ENCODE data around the gene RAPGEF5.

RAPGEF5 gene

DNA sequence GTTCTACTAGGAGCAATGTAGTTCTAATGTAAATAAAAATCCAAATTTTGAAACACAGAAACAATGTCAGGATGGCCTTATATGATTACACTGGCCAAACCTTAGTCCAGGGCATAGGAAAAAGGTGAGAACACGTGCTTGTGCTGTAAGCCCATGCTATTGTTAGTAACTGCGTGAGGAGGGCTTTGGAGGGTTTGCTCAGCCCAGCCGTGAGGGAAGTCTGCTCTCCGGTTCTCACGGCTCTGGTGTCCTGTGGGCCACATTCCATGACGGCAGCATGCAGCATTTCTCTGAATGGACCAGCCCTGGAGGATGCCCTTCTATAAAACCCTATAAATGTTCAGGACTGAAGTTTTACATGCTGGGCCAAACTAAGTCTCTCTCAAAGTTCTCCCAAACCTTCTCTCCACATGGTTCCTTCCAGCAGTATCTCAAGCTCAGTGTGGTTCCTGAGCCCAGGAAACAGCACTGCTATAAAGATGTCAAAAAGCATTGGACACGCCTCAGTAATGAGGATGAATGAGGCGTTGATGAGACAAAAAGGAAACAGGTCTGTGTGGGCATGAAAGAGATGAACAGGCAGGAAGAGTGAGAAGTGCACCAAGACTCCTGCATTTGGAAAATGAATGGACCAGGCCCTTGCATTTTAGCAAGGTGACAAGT lies 236.4 kb downstream of the RAPGEF5 start:
- H3K9me3 ChIP-seq (ENCODE audit: control insufficient read depth, insufficient read depth, low read depth, low read length): no peaks in the 10 kb centered on the region
- no peaks in the 10 kb centered on the region for H3K27me3 ChIP-seq (ENCODE audit: control insufficient read depth, insufficient read depth, low read length)
- no peaks in the 10 kb centered on the region; the same call in 1 of the 2 replicates for H3K36me3 ChIP-seq (ENCODE audit: control insufficient read depth, insufficient read depth, low read length)
- H3K9ac ChIP-seq (ENCODE audit: low read length): no peak overlapping the region
- H3K4me1 ChIP-seq (ENCODE audit: control insufficient read depth, insufficient read depth, low read length): peaks cover 8% of the 10 kb centered on the region
- no peak overlapping the region for H3K27ac ChIP-seq (ENCODE audit: low read depth, low read length)
- H3K4me3 ChIP-seq (ENCODE audit: low read depth, low read length): no peak overlapping the region

DNA sequence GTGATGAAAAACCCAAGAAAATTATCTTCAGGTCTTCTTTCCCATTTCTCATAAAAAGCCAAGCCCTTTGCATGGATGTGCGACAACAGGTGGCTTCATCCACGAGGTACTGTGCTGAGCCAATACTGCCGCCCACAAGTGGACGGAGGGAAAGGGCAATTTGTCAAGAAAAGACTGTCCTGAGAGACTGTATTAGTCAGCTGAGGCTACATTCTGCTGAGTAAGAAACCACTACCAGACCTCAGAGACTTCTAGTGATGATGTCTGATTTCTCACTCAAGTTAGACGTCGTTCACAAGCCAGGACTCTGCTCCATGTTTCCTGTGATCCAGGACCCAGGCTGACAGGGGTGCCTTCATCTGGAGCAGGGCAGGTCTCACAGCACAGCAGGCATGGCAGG lies 239.7 kb downstream of the RAPGEF5 start:
- Histone ChIP-seq H3K36me3 (ENCODE audit: control insufficient read depth, insufficient read depth, low read length) (no peaks in the 10 kb centered on the region; the same call in 1 of the 2 replicates), H3K4me1 (ENCODE audit: control insufficient read depth, insufficient read depth, low read length) (peaks cover 2% of the 10 kb centered on the region; the same call in 1 of the 2 replicates), H3K27ac (ENCODE audit: low read depth, low read length) (no peak overlapping the region), H3K27me3 (ENCODE audit: control insufficient read depth, insufficient read depth, low read length) (no peaks in the 10 kb centered on the region), H3K4me3 (ENCODE audit: low read depth, low read length) (no peak overlapping the region), H3K9ac (ENCODE audit: low read length) (no peak overlapping the region), H3K9me3 (ENCODE audit: control insufficient read depth, insufficient read depth, low read depth, low read length) (no peaks in the 10 kb centered on the region)

DNA sequence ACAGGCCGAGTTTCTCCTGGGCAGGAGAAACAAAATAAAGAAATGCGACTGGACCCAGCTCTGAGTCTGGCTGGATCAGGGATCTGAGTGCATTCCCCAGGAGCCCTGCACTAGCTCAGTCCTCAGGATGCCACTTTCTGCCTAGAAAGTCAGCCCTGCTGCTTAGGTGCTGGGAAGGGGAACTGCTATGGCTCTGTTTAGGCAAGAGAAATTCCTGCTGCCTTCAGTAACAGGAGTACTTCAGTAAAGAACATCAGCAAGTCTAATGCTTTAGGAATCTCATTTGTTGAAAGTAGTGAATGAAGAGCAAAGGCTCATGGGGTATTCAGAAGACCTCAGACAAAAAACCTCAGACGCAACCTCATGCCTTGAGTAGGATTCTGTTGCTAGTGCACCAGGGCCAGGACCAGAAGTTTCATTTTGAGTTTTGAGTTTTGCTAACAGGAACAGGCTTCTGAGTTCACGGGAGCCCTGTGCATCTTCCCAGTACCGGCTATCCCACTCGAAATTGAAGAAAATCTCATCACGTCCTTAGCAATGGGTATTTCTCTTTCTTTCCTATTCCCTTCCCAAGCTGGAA lies 240.4 kb downstream of the RAPGEF5 start:
- no peaks in the 10 kb centered on the region for H3K36me3 ChIP-seq (ENCODE audit: control insufficient read depth, insufficient read depth, low read length)
- no peak overlapping the region for H3K9ac ChIP-seq (ENCODE audit: low read length)
- no peaks in the 10 kb centered on the region for H3K9me3 ChIP-seq (ENCODE audit: control insufficient read depth, insufficient read depth, low read depth, low read length)
- H3K27me3 ChIP-seq (ENCODE audit: control insufficient read depth, insufficient read depth, low read length): no peaks in the 10 kb centered on the region
- H3K4me1 ChIP-seq (ENCODE audit: control insufficient read depth, insufficient read depth, low read length): peaks cover 2% of the 10 kb centered on the region; the same call in 1 of the 2 replicates
- no peak overlapping the region for H3K4me3 ChIP-seq (ENCODE audit: low read depth, low read length)
- no peak overlapping the region for H3K27ac ChIP-seq (ENCODE audit: low read depth, low read length)

DNA sequence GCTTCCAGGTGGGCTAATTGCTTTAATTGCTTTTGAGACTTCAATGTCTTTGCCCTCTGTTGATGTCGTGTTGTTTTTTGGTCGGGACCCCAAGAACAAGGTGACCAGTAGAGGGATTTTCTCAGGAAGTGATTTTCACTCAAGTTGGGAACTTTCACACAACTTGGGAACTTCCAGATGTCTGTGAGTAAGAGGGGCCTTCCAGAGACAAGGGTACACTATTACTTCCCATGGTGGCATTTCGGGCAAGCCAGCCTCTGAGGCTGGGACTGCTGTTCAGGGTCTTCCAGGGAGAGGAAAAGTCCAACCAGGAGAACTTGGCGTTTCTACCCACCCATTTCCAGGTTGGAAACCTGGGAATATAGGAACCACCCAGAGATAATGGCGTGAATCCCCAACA lies 241.3 kb downstream of the RAPGEF5 start:
- peaks cover 2% of the 10 kb centered on the region; the same call in 1 of the 2 replicates for H3K4me1 ChIP-seq (ENCODE audit: control insufficient read depth, insufficient read depth, low read length)
- H3K9ac ChIP-seq (ENCODE audit: low read length): no peak overlapping the region
- H3K4me3 ChIP-seq (ENCODE audit: low read depth, low read length): no peak overlapping the region
- no peaks in the 10 kb centered on the region for H3K36me3 ChIP-seq (ENCODE audit: control insufficient read depth, insufficient read depth, low read length)
- H3K9me3 ChIP-seq (ENCODE audit: control insufficient read depth, insufficient read depth, low read depth, low read length): no peaks in the 10 kb centered on the region
- no peaks in the 10 kb centered on the region for H3K27me3 ChIP-seq (ENCODE audit: control insufficient read depth, insufficient read depth, low read length)
- no peak overlapping the region for H3K27ac ChIP-seq (ENCODE audit: low read depth, low read length)

DNA sequence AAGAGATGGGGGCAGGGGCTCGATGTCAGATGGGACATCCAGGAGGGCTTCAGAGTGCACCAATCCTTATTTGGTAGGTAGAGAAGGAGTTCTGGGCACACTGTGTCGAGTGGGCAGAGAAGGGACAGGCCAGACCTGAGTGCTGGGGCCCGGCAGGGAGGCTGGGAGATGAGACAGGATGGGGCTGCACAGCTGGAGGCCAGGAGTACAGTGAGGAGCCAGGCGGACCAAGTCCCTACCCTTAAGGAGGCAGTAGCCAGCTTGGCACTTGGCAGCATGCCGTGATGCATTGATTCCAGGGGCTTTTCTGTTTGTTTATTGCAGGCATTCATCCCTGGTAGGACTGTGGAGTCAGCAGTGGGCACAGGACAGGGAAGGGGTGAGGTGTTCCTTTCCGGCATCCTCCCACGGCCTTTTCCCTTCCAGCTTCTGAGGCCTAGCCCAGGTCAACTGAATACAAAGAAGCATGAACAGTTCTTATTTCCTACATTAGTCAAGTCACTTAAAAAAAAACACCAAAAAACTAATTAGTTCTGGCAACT lies 242.4 kb downstream of the RAPGEF5 start:
- Histone ChIP-seq H3K27me3 (ENCODE audit: control insufficient read depth, insufficient read depth, low read length) (no peaks in the 10 kb centered on the region), H3K4me1 (ENCODE audit: control insufficient read depth, insufficient read depth, low read length) (no peaks in the 10 kb centered on the region), H3K36me3 (ENCODE audit: control insufficient read depth, insufficient read depth, low read length) (no peaks in the 10 kb centered on the region), H3K27ac (ENCODE audit: low read depth, low read length) (no peak overlapping the region), H3K9ac (ENCODE audit: low read length) (no peak overlapping the region), H3K4me3 (ENCODE audit: low read depth, low read length) (no peak overlapping the region), H3K9me3 (ENCODE audit: control insufficient read depth, insufficient read depth, low read depth, low read length) (no peaks in the 10 kb centered on the region)

DNA sequence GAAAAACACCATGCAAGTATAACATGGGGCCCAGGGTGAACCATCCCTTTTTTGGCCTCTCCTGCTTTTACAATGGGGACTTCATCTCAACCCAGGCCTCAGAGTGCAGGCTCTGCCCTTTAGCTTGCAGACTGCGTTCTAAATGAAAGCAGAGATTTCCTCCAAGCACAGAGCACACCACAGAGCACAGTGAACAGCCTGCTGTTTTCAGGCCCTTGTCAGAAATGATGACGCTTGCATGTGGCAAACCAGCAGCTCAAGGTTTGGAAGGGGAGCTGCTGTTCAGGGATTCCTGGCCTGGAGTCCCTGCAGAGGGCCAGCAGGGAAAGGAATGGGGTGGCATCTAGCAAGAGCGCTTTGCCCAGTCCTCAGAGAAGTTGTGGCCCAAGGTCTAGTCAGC lies 243.9 kb downstream of the RAPGEF5 start:
- H3K4me1 ChIP-seq (ENCODE audit: control insufficient read depth, insufficient read depth, low read length): no peaks in the 10 kb centered on the region
- no peak overlapping the region for H3K4me3 ChIP-seq (ENCODE audit: low read depth, low read length)
- no peak overlapping the region for H3K27ac ChIP-seq (ENCODE audit: low read depth, low read length)
- H3K27me3 ChIP-seq (ENCODE audit: control insufficient read depth, insufficient read depth, low read length): no peaks in the 10 kb centered on the region
- no peaks in the 10 kb centered on the region for H3K36me3 ChIP-seq (ENCODE audit: control insufficient read depth, insufficient read depth, low read length)
- H3K9ac ChIP-seq (ENCODE audit: low read length): no peak overlapping the region
- no peaks in the 10 kb centered on the region for H3K9me3 ChIP-seq (ENCODE audit: control insufficient read depth, insufficient read depth, low read depth, low read length)

DNA sequence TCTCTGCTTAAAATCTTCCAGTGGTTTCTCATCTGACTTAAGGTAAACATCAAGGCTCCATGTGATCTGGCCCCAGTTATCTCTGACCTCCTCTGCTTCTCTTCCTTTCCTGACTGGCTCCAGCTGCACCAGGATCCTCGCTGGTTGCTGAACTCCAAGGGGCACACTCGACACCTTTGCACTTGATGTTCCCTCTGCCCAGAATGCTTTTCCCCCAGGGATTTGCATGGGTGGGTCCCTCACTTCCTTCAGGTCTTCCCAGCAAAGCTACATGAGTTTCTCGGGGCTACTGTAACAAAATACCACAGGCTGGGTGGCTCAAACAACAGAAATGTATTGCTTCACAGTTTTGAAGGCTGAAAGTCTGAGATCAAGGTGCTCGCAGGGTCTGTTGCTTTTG lies 245.3 kb downstream of the RAPGEF5 start:
- Histone ChIP-seq H3K4me1 (ENCODE audit: control insufficient read depth, insufficient read depth, low read length) (no peaks in the 10 kb centered on the region), H3K4me3 (ENCODE audit: low read depth, low read length) (no peak overlapping the region), H3K36me3 (ENCODE audit: control insufficient read depth, insufficient read depth, low read length) (no peaks in the 10 kb centered on the region), H3K9me3 (ENCODE audit: control insufficient read depth, insufficient read depth, low read depth, low read length) (no peaks in the 10 kb centered on the region), H3K9ac (ENCODE audit: low read length) (no peak overlapping the region), H3K27ac (ENCODE audit: low read depth, low read length) (no peak overlapping the region), H3K27me3 (ENCODE audit: control insufficient read depth, insufficient read depth, low read length) (no peaks in the 10 kb centered on the region)

DNA sequence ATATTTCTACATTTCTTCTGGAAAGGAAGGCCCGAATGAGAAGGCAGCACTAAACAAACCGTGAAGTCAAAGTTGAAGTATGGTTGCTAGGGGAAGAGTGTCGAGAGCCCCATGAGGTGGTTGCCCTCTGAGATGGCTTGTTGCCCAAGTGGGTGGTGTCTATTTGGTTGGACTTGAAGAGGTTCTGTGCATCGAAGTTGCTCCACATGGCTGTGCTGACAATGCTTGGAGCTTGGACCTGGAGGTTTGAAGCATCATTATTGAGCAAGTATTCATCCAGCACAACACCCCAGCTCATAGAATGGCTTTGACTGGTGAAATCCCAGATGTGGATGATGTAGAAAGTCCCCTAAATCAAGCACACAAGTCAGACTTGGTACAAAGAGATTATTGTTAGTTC lies 246.1 kb downstream of the RAPGEF5 start:
- no peaks in the 10 kb centered on the region for H3K4me1 ChIP-seq (ENCODE audit: control insufficient read depth, insufficient read depth, low read length)
- no peaks in the 10 kb centered on the region for H3K36me3 ChIP-seq (ENCODE audit: control insufficient read depth, insufficient read depth, low read length)
- H3K9ac ChIP-seq (ENCODE audit: low read length): no peak overlapping the region
- H3K4me3 ChIP-seq (ENCODE audit: low read depth, low read length): no peak overlapping the region
- no peak overlapping the region for H3K27ac ChIP-seq (ENCODE audit: low read depth, low read length)
- H3K9me3 ChIP-seq (ENCODE audit: control insufficient read depth, insufficient read depth, low read depth, low read length): no peaks in the 10 kb centered on the region
- H3K27me3 ChIP-seq (ENCODE audit: control insufficient read depth, insufficient read depth, low read length): no peaks in the 10 kb centered on the region

DNA sequence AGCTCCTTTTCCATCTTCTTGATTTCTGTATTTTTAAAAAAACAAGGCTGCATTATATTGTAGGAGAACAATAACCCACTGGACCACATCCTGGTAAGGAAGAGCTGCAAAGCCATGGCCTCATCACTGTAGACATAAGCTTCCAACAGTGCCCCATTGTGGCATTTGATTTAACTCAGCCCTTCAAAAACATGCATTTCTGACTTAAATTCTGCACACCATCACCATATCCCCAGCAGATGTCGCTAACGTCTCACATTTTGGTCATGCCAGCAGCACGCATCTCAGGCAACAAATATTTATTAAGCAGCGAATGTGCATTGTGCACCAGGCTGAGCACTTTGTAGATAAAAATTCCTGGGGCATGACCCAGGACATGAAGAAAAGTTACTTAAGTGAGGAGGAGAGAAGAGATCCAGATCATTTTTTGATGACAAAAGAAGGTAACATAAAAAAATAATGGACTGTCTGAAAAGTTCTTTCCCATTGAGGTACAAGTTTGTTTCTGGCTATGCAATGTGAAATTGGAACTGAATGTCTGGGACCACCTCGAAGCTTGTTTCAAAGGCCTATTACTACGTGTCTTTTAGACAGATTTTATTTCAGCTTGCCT lies 246.6 kb downstream of the RAPGEF5 start:
- H3K9me3 ChIP-seq (ENCODE audit: control insufficient read depth, insufficient read depth, low read depth, low read length): no peaks in the 10 kb centered on the region
- no peak overlapping the region for H3K27ac ChIP-seq (ENCODE audit: low read depth, low read length)
- H3K27me3 ChIP-seq (ENCODE audit: control insufficient read depth, insufficient read depth, low read length): no peaks in the 10 kb centered on the region
- H3K9ac ChIP-seq (ENCODE audit: low read length): no peak overlapping the region
- H3K4me1 ChIP-seq (ENCODE audit: control insufficient read depth, insufficient read depth, low read length): no peaks in the 10 kb centered on the region
- H3K36me3 ChIP-seq (ENCODE audit: control insufficient read depth, insufficient read depth, low read length): no peaks in the 10 kb centered on the region
- H3K4me3 ChIP-seq (ENCODE audit: low read depth, low read length): no peak overlapping the region

DNA sequence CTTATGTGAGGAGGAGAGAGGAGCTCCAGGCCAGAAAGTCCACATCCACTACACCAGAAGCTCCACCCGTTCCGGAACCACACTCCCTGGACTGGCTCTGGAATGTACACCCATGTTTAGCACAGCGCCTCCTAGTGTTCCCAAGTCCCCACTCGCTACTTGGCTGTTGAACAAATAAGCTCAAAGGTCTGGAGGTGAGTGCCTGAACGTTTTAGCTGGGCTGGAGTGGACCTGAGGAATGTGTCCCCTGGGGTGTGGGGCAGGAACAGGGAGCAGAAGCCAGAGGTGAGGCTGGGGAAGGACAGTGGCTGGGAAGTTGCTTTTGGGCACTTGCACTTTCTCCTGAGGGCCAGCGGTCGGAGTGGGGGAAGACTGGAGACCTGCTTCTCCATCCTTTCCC lies 247.2 kb downstream of the RAPGEF5 start:
- H3K9me3 ChIP-seq (ENCODE audit: control insufficient read depth, insufficient read depth, low read depth, low read length): no peaks in the 10 kb centered on the region
- H3K9ac ChIP-seq (ENCODE audit: low read length): no peak overlapping the region
- no peaks in the 10 kb centered on the region for H3K27me3 ChIP-seq (ENCODE audit: control insufficient read depth, insufficient read depth, low read length)
- no peak overlapping the region for H3K4me3 ChIP-seq (ENCODE audit: low read depth, low read length)
- no peaks in the 10 kb centered on the region for H3K4me1 ChIP-seq (ENCODE audit: control insufficient read depth, insufficient read depth, low read length)
- no peak overlapping the region for H3K27ac ChIP-seq (ENCODE audit: low read depth, low read length)
- no peaks in the 10 kb centered on the region for H3K36me3 ChIP-seq (ENCODE audit: control insufficient read depth, insufficient read depth, low read length)

DNA sequence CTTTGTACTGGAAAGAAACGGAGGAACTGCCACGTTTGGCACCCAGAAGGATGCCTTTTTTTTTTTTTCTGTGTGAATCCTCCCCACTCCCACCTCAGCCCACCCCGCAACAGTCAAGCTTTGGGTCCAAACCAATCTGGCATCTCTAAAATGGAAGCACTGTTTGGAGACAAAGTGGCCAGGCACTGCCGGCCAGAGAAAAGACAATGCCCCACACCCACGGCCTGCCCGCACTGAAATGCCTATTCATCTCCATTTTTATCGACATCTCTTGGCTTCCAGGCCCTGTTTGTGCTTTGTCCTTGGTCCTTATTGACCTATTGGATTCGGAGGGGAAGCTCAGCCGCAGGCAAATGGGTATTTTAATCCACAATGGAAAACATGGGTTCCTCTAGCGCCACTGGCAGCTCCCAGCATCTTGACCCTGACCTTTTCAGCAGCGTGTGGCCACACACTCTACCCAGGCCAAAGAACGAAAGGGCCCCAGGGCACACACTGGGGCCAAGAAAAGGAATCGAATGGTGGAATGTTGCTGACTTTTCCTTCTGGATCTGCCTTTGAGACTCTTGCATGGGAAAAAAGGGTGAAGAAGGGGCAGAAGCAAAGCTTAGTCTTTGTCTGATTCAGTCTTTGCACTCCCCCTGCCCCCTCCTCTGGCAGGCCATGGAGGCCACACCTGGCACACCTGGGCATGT lies 248.7 kb downstream of the RAPGEF5 start:
- Histone ChIP-seq H3K27ac (ENCODE audit: low read depth, low read length) (no peak overlapping the region), H3K9me3 (ENCODE audit: control insufficient read depth, insufficient read depth, low read depth, low read length) (no peaks in the 10 kb centered on the region), H3K4me1 (ENCODE audit: control insufficient read depth, insufficient read depth, low read length) (no peaks in the 10 kb centered on the region), H3K9ac (ENCODE audit: low read length) (no peak overlapping the region), H3K36me3 (ENCODE audit: control insufficient read depth, insufficient read depth, low read length) (no peaks in the 10 kb centered on the region), H3K4me3 (ENCODE audit: low read depth, low read length) (no peak overlapping the region), H3K27me3 (ENCODE audit: control insufficient read depth, insufficient read depth, low read length) (no peaks in the 10 kb centered on the region)
